ENCODE results near the gene BTNL8. TPM values are rescaled to one million over a fixed set of nuclear protein-coding genes. Genes with fewer than 3 reads are reported as not detected.

Gene BTNL8
- total and polyA plus RNA-seq, 4 donors, result 0.81 to 7.2 (median 2.1) TPM

- 85 to 91% methylated on average over 2 of the region's 2 CpGs for WGBS, 2 donors
- Histone ChIP-seq H3K36me3 (ENCODE audit: control insufficient read depth in 4 of 4, insufficient read depth in 4 of 4, low read length in 4 of 4) (no peaks in the 10 kb centered on the region), H3K9me3 (ENCODE audit: control insufficient read depth in 4 of 4, insufficient read depth in 3 of 4, low read length in 3 of 4) (no peaks in the 10 kb centered on the region), H3K27ac (ENCODE audit: low read depth in 1 of 2, low read length in 1 of 2) (no peak overlapping the region), H3K27me3 (ENCODE audit: control insufficient read depth in 3 of 3, insufficient read depth in 3 of 3, low read length in 2 of 3) (no peaks in the 10 kb centered on the region), H3K4me1 (ENCODE audit: control insufficient read depth in 5 of 5, insufficient read depth in 5 of 5, low read length in 5 of 5) (no peaks in the 10 kb centered on the region), H3K9ac (ENCODE audit: insufficient read depth in 1 of 2, low read length in 2 of 2) (no peak overlapping the region), H3K4me3 (no peak overlapping the region)
- no peak for TF ChIP-seq CTCF (IDR thresholded peaks at IDR 0.05; ENCODE audit: control extremely low read depth, extremely low read depth)
- DNase-seq (no peak), ATAC-seq (ENCODE audit: insufficient read depth, low FRiP score) (no peak)
These were observed 76.4 kb downstream of the BTNL8 start for GRCh38 chr5:180975338-180975737.

DNA sequence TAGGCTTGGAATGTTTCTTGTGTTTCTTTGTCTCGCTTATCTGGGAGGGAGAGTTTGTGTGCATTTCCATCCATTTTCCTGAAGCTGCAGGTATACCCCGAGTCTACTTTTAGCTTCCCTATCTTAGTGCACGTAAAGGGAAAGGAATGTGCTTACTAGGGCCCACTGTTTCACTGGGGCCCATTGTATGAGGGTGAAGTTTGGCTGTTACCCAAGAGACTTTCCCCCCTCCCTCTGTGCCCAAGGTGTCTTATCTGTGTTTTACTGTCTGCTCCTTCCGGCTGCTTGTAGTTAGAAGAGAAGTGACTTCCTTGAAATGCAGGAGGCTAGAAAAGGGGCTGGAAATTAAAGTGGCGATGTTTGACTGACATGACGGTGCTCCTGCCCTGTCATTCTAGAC, 77.6 kb downstream of the BTNL8 start:
- H3K4me1 ChIP-seq (ENCODE audit: control insufficient read depth in 5 of 5, insufficient read depth in 5 of 5, low read length in 5 of 5), result no peaks in the 10 kb centered on the region
- no peaks in the 10 kb centered on the region for H3K27me3 ChIP-seq (ENCODE audit: control insufficient read depth in 3 of 3, insufficient read depth in 3 of 3, low read length in 2 of 3)
- no peak overlapping the region for H3K4me3 ChIP-seq
- H3K27ac ChIP-seq (ENCODE audit: low read depth in 1 of 2, low read length in 1 of 2), result no peak overlapping the region
- no peak for ATAC-seq (ENCODE audit: insufficient read depth, low FRiP score)
- H3K9ac ChIP-seq (ENCODE audit: insufficient read depth in 1 of 2, low read length in 2 of 2), result no peak overlapping the region
- no peak for TF ChIP-seq CTCF (IDR thresholded peaks at IDR 0.05; ENCODE audit: control extremely low read depth, extremely low read depth)
- WGBS, 2 donors, result 40 to 63% methylated on average over 6 of the region's 6 CpGs
- peak in 2 of 3 donors; percentile 1 for DNase-seq
- H3K9me3 ChIP-seq (ENCODE audit: control insufficient read depth in 4 of 4, insufficient read depth in 3 of 4, low read length in 3 of 4), result no peaks in the 10 kb centered on the region
- H3K36me3 ChIP-seq (ENCODE audit: control insufficient read depth in 4 of 4, insufficient read depth in 4 of 4, low read length in 4 of 4), result no peaks in the 10 kb centered on the region

GRCh38 chr5:180977852-180978251, 78.9 kb downstream of the BTNL8 start:
- Histone ChIP-seq H3K27ac (ENCODE audit: low read depth in 1 of 2, low read length in 1 of 2) (no peak overlapping the region), H3K4me3 (no peak overlapping the region), H3K9ac (ENCODE audit: insufficient read depth in 1 of 2, low read length in 2 of 2) (no peak overlapping the region), H3K9me3 (ENCODE audit: control insufficient read depth in 4 of 4, insufficient read depth in 3 of 4, low read length in 3 of 4) (no peaks in the 10 kb centered on the region), H3K4me1 (ENCODE audit: control insufficient read depth in 5 of 5, insufficient read depth in 5 of 5, low read length in 5 of 5) (no peaks in the 10 kb centered on the region), H3K27me3 (ENCODE audit: control insufficient read depth in 3 of 3, insufficient read depth in 3 of 3, low read length in 2 of 3) (no peaks in the 10 kb centered on the region), H3K36me3 (ENCODE audit: control insufficient read depth in 4 of 4, insufficient read depth in 4 of 4, low read length in 4 of 4) (no peaks in the 10 kb centered on the region)
- 29 to 44% methylated on average over 1 of the region's 1 CpG for WGBS, 2 donors
- TF ChIP-seq CTCF (IDR thresholded peaks at IDR 0.05; ENCODE audit: control extremely low read depth, extremely low read depth), result no peak
- ATAC-seq (ENCODE audit: insufficient read depth, low FRiP score) (no peak), DNase-seq (peak in 1 of 3 donors; percentile 5)

- Histone ChIP-seq H3K9me3 (ENCODE audit: control insufficient read depth in 4 of 4, insufficient read depth in 3 of 4, low read length in 3 of 4) (no peaks in the 10 kb centered on the region), H3K4me3 (no peak overlapping the region), H3K9ac (ENCODE audit: insufficient read depth in 1 of 2, low read length in 2 of 2) (no peak overlapping the region), H3K4me1 (ENCODE audit: control insufficient read depth in 5 of 5, insufficient read depth in 5 of 5, low read length in 5 of 5) (no peaks in the 10 kb centered on the region), H3K27ac (ENCODE audit: low read depth in 1 of 2, low read length in 1 of 2) (no peak overlapping the region), H3K36me3 (ENCODE audit: control insufficient read depth in 4 of 4, insufficient read depth in 4 of 4, low read length in 4 of 4) (no peaks in the 10 kb centered on the region), H3K27me3 (ENCODE audit: control insufficient read depth in 3 of 3, insufficient read depth in 3 of 3, low read length in 2 of 3) (no peaks in the 10 kb centered on the region)
- no peak for ATAC-seq (ENCODE audit: insufficient read depth, low FRiP score)
- 68 to 75% methylated on average over 21 to 23 of the region's 23 CpGs for WGBS, 2 donors
- no peak for TF ChIP-seq CTCF (IDR thresholded peaks at IDR 0.05; ENCODE audit: control extremely low read depth, extremely low read depth)
- no peak for DNase-seq
These were observed 83.2 kb downstream of the BTNL8 start for GRCh38 chr5:180982008-180982741.
